Measurements from ENCODE around the gene TXNL1.

TXNL1 gene

GRCh38 chr18:56565551-56566345 is 72.6 kb downstream of the TXNL1 start:
- DNase-seq, result no peak

GRCh38 chr18:56565046-56565445 is 73.3 kb downstream of the TXNL1 start:
- no peak for DNase-seq

GRCh38 chr18:56563568-56563967 is 74.8 kb downstream of the TXNL1 start:
- no peak for DNase-seq

- no peak for DNase-seq
Measured at GRCh38 chr18:56562479-56562878, 75.9 kb downstream of the TXNL1 start.

- DNase-seq, result no peak
Measured at GRCh38 chr18:56560992-56561391, 77.4 kb downstream of the TXNL1 start.

- DNase-seq, result no peak
Measured at GRCh38 chr18:56559044-56559443, 79.3 kb downstream of the TXNL1 start.

- no peak for DNase-seq
Measured at GRCh38 chr18:56556907-56557306, 81.5 kb downstream of the TXNL1 start.

GRCh38 chr18:56550121-56550520 is 88.3 kb downstream of the TXNL1 start:
- DNase-seq, result no peak

All from CD4-positive, alpha-beta T cell treated with Interleukin-6 for 4 hours (primary cell).